ENCODE results near the gene FGF1. TPM values are rescaled to one million over a fixed set of nuclear protein-coding genes. Genes with fewer than 3 reads are reported as not detected.

The FGF1 gene
- total and polyA plus RNA-seq, 2 donors from 2014 or later, result 2.1 to 89.7 TPM

DNA sequence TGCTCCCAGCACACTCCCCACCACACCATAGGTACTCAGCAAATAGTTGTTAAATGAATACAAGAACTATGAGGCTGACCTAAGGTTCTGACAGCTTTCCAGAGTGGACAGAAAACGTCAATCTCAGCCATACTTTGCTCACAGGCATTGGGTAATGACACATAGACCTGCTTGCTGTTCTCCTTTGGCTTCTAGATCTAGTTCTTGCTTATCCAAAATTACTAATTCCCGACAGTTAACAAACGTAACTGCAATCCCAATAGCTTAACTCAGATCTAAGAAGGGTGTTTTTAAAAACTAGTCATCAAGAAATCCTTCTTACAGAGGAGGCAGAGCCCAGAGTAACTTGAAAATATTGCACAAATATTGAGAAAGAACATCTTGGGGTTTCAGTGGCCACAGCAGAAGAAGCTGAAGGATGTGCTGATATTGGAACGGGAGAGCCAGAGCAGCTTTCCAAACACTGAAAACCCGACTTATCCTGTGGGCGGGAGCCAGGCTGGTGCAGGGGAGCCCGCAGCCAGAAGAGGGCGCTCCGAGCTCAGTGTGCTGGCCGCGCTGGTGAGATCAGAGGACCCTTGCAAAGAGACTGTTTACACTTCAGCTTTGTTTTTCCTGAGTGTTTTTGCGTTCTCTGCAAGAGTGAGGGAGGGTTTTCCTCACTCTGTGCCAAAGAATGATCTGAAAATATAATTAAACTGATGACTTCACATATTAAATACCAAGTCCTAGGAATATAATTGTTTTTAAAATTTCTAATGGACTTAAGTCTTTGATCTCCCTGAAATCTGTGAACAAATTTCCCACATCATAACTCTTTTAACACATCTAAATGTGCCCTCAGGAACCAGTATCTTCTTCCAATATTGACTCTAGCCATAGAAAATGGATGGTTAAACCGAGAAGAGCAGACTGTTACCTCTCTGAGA is 30.3 kb downstream of the FGF1 start:
- peak; percentile 21 for FAIRE-seq
- Histone ChIP-seq H3K9ac (ENCODE audit: low read length in 3 of 3) (no peak overlapping the region), H3K4me3 (ENCODE audit: low read length in 3 of 3) (no peak overlapping the region), H3K36me3 (ENCODE audit: control insufficient read depth in 2 of 3, insufficient read depth in 3 of 3, low read length in 3 of 3) (no peaks in the 10 kb centered on the region), H3K27ac (ENCODE audit: low read depth in 2 of 2, low read length in 2 of 2) (no peak overlapping the region), H3K27me3 (ENCODE audit: control insufficient read depth, insufficient read depth, low read length) (no peaks in the 10 kb centered on the region), H3K4me1 (ENCODE audit: control insufficient read depth in 2 of 3, insufficient read depth in 2 of 3, low read depth in 1 of 3, low read length in 3 of 3) (peaks cover 0 to 4% (median 2%) of the 10 kb centered on the region in 3 donors), H3K9me3 (ENCODE audit: control insufficient read depth in 2 of 3, insufficient read depth in 1 of 3, low read length in 3 of 3) (no peaks in the 10 kb centered on the region)
- intact Hi-C loops (cut with DNase I), result loop anchor here (10.0 kb wide), 1 partner anchor 49 kb away; no protein-coding TSS in a partner anchor
- TF ChIP-seq, protein P1, sequence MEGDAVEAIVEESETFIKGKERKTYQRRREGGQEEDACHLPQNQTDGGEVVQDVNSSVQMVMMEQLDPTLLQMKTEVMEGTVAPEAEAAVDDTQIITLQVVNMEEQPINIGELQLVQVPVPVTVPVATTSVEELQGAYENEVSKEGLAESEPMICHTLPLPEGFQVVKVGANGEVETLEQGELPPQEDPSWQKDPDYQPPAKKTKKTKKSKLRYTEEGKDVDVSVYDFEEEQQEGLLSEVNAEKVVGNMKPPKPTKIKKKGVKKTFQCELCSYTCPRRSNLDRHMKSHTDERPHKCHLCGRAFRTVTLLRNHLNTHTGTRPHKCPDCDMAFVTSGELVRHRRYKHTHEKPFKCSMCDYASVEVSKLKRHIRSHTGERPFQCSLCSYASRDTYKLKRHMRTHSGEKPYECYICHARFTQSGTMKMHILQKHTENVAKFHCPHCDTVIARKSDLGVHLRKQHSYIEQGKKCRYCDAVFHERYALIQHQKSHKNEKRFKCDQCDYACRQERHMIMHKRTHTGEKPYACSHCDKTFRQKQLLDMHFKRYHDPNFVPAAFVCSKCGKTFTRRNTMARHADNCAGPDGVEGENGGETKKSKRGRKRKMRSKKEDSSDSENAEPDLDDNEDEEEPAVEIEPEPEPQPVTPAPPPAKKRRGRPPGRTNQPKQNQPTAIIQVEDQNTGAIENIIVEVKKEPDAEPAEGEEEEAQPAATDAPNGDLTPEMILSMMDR (IDR thresholded peaks at IDR 0.05; ENCODE audit: borderline replicate concordance, extremely low read depth, insufficient read depth), result peak; percentile 98
- DNase-seq, result peak; percentile 89 to 95 (median 90)

DNA sequence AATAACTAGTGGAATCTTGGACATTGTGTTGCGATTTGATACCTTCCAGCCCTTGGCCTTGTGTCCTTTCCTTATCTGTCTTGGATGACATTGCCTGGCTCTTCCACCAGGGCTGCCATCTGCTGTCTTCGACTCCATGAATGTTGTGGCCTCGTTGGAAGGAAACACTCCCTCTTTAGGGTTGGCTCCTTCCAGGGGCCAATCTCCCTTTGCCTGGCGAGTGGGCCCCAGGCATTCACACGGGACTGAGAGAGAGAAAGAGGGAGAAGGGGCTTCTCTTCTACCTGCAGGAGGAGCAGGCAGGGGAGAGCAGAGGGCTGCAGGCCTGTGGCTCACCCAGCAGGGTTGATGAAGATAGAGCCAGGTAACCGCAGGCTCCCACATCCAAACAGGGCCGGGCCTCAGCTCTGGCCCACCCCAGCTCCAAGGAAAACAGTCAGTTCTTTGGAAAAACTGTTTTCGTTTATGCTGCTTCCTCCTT is 31.3 kb downstream of the FGF1 start:
- TF ChIP-seq, protein P1 (IDR thresholded peaks at IDR 0.05; ENCODE audit: borderline replicate concordance, extremely low read depth, insufficient read depth), result no peak
- DNase-seq, result no peak
- H3K27ac ChIP-seq (ENCODE audit: low read depth in 2 of 2, low read length in 2 of 2), result no peak overlapping the region
- no peaks in the 10 kb centered on the region for H3K36me3 ChIP-seq (ENCODE audit: control insufficient read depth in 2 of 3, insufficient read depth in 3 of 3, low read length in 3 of 3)
- H3K9me3 ChIP-seq (ENCODE audit: control insufficient read depth in 2 of 3, insufficient read depth in 1 of 3, low read length in 3 of 3), result no peaks in the 10 kb centered on the region
- no peaks in the 10 kb centered on the region for H3K27me3 ChIP-seq (ENCODE audit: control insufficient read depth, insufficient read depth, low read length)
- H3K9ac ChIP-seq (ENCODE audit: low read length in 3 of 3), result no peak overlapping the region
- no peak overlapping the region for H3K4me3 ChIP-seq (ENCODE audit: low read length in 3 of 3)
- peaks cover 0 to 4% (median 2%) of the 10 kb centered on the region in 3 donors for H3K4me1 ChIP-seq (ENCODE audit: control insufficient read depth in 2 of 3, insufficient read depth in 2 of 3, low read depth in 1 of 3, low read length in 3 of 3)
- intact Hi-C loops (cut with DNase I), result loop anchor here (10.0 kb wide), 1 partner anchor 50 kb away; no protein-coding TSS in a partner anchor
- no peak for FAIRE-seq

DNA sequence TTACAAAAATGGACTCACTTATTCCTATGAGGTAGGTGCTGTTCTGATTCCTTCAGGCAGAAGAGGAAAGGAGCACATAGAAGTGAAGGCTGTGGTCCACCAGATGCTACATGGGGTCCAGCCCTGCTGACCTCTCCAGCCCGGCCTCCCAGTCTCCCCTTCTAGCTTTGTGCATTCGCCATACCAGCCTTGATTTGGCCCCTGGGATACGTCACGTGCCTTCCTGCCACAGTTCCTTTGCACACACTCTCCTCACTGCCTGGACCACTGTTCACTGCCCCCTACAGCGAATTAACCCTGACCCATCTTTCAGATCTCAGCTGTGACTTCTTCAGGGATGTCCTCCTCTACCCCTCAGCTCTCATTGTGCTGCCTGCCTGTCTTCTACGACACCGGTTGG is 32.6 kb downstream of the FGF1 start:
- H3K27ac ChIP-seq (ENCODE audit: low read depth in 2 of 2, low read length in 2 of 2), result no peak overlapping the region
- FAIRE-seq (no peak), DNase-seq (no peak)
- no peaks in the 10 kb centered on the region for H3K36me3 ChIP-seq (ENCODE audit: control insufficient read depth in 2 of 3, insufficient read depth in 3 of 3, low read length in 3 of 3)
- no peak overlapping the region for H3K9ac ChIP-seq (ENCODE audit: low read length in 3 of 3)
- H3K4me1 ChIP-seq (ENCODE audit: control insufficient read depth in 2 of 3, insufficient read depth in 2 of 3, low read depth in 1 of 3, low read length in 3 of 3), result peaks cover 0 to 4% (median 2%) of the 10 kb centered on the region in 3 donors
- no peaks in the 10 kb centered on the region for H3K27me3 ChIP-seq (ENCODE audit: control insufficient read depth, insufficient read depth, low read length)
- intact Hi-C loops (cut with DNase I), result loop anchor here (10.0 kb wide), 1 partner anchor 51 kb away; no protein-coding TSS in a partner anchor
- TF ChIP-seq, protein P1 (IDR thresholded peaks at IDR 0.05; ENCODE audit: borderline replicate concordance, extremely low read depth, insufficient read depth), result no peak
- no peak overlapping the region for H3K4me3 ChIP-seq (ENCODE audit: low read length in 3 of 3)
- H3K9me3 ChIP-seq (ENCODE audit: control insufficient read depth in 2 of 3, insufficient read depth in 1 of 3, low read length in 3 of 3), result no peaks in the 10 kb centered on the region
